GM21825 (cell line): ENCODE measurements around the gene COL6A1.

Experiments used
- ATAC-seq: cut with Tn5 transposase; IDR thresholded peaks from one replicate; pipeline ENCODE4 v1.9.1; 2021; ENCODE audit warnings: mild to moderate bottlenecking, moderate library complexity; ENCODE audit not compliant: unreplicated experiment

COL6A1 gene, protein sequence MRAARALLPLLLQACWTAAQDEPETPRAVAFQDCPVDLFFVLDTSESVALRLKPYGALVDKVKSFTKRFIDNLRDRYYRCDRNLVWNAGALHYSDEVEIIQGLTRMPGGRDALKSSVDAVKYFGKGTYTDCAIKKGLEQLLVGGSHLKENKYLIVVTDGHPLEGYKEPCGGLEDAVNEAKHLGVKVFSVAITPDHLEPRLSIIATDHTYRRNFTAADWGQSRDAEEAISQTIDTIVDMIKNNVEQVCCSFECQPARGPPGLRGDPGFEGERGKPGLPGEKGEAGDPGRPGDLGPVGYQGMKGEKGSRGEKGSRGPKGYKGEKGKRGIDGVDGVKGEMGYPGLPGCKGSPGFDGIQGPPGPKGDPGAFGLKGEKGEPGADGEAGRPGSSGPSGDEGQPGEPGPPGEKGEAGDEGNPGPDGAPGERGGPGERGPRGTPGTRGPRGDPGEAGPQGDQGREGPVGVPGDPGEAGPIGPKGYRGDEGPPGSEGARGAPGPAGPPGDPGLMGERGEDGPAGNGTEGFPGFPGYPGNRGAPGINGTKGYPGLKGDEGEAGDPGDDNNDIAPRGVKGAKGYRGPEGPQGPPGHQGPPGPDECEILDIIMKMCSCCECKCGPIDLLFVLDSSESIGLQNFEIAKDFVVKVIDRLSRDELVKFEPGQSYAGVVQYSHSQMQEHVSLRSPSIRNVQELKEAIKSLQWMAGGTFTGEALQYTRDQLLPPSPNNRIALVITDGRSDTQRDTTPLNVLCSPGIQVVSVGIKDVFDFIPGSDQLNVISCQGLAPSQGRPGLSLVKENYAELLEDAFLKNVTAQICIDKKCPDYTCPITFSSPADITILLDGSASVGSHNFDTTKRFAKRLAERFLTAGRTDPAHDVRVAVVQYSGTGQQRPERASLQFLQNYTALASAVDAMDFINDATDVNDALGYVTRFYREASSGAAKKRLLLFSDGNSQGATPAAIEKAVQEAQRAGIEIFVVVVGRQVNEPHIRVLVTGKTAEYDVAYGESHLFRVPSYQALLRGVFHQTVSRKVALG

DNA sequence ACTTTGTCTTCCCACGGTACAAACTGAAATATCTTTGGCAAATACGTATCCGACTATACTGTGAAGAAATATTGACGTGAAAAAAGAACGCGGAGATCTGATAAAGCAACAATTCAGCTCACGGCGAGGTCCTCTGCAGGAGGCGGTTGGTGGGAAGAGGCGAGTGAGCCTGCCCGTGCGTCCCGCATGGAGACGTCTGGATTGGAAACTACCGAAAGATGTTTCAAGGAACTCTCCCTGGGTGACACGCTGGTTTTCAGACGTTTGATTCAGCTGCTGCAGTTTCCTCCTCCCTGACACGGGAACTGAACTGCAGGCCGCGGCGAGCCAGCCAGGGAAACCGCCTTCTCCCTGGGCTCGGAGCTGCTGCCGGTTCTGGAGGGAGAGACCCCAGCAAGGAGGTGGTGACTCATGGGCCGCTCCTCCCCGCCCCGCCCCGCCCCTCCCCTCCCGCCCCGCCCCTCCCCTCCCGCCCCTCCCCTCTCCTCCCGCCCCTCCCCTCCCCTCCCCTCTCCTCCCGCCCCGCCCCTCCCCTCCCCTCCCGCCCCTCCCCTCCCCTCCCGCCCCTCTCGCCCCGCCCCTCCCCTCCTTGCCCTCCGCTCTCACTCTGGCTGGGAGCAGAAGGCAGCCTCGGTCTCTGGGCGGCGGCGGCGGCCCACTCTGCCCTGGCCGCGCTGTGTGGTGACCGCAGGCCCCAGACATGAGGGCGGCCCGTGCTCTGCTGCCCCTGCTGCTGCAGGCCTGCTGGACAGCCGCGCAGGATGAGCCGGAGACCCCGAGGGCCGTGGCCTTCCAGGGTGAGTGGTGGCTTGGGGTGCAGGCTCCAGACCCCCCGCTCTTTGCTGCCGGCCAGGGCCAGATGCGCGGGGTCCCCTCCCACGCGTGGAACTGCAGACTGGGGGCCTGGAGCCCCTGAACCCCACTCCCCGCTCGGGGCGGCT is at the start of gene COL6A1:
Gene COL6A1 (plus strand): TSS at position 620 of the 941 bp plus-strand sequence. CDS start 81 bp downstream, at position 701.
- no peak for ATAC-seq

DNA sequence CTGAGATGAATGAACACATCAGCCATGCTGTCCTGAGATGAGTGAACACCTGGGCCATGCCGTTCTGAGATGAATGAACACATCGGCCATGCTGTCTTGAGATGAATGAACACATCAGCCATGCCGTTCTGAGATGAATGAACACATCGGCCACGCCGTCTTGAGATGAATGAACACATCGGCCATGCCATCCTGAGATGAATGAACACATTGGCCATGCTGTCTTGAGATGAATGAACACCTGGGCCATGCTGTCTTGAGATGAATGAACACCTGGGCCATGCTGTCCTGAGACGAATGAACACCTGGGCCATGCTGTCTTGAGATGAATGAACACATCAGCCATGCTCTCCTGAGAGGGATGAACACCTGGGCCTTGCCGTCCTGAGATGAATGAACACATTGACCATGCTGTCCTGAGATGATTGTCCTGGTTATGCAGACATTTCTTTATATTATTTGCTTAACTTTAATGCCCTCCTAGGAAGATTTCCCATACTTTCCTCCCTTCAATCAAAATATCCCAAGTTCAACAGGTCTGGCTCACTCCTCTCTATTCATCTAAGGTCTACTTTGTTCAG is 48.6 kb upstream of the COL6A1 start:
- ATAC-seq, result no peak

DNA sequence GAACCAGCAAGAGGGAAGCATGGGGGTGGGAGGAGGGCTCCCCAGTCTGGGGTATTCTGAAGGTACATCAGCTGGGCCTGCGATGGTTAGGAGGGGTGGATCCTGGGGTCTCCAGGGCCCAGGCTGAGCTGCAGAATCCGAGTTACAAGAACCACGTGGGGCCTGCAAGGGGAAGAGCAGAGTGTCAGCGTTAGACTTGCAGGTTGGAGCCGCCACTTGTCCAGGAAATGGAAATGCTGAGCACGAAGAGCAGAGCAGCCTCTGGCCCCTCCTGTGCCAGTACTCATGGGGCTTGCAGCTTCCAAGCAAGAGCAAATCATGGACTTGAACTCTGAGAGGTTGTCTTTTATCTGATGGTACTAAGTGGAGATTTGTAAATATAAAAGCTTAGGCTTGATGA is 47.5 kb upstream of the COL6A1 start:
- no peak for ATAC-seq

DNA sequence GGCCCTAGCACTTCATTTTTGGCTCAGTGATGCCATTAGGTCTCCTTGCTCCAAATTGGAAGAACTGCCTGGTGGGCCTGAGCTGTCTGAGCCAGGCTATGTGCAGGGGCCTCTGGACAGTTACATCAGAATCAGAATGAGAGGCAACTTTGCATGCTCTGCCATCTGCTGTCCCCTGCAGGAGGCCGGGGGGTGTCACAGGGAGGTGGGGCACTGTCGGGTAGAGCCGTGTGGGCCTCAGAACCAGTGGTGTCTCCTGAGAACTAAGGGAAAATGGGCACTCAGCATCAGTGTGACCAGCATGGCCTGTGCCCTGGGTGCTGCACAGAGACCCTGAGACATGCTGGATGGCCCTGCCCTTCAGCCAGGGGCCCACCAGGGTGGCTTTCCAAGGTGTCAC is 47.0 kb upstream of the COL6A1 start:
- no peak for ATAC-seq

DNA sequence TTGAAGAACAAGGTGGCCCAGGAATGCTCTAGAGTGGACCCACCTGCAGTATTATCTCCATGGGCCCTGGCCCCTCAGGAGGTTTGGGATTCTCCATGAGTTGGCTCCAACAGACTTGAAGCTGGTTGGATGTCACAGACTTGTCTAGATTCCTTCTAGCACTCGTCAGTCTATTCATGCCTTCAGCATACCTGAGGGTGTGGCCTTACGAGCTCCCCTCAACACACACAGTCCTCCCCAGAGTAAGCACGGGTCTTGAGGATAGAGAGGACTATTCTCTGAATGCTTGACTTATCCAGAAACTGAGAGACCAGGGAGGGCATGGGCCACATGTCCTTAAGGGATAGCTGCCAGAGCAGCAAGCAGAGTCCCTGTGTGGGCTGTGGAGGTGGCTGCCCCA is 45.9 kb upstream of the COL6A1 start:
- no peak for ATAC-seq

DNA sequence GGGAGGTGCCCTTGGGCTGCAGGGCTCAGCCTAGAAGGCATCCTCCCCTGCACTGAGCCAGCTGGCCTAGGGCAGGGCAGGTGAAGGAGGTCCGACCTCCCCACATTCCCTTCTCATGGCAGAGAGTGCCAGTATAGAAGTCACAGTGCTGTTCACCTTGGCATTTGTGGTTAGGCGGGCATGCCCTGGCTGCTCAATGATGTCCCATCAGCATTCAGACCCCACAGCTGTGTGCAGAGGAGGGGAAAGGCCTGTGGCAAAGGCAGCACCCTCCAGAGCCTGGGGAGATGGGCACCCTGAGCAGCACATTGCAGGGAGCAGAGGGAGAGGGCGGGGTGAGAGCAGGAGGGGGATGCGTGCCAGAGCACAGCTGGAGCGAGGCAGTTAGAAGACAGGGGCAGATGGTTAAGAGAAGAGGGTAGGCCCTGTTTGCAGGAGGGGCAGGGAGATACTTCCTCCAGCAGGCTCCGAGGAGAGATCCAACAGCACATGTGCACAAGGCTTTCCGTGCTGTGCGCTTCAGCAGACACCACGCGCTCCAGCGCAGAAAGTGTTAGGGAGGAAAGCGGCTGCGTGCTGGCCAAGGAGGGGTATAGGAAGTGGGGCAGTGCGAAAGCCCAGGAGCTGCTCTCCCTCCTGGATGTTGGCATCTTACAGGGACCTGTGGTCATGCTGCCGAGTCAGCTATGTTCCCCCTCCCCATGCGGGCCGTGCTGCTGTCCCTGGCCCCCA is 43.7 kb upstream of the COL6A1 start:
- ATAC-seq, result no peak

DNA sequence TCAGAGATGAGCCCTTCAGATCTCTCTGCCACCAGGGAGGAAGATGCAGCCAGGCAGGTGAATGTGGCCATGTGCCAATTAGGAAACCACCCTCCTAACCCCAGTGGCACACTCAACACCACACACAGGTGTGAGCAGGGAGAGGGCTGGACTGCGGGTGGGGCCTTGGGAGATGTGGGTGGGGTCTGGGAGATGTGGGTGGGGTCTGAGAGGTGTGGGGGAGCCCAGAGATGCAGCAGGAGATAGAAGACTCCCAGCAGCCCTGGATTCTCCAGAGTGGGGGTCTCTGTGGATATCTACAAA is 43.2 kb upstream of the COL6A1 start:
- no peak for ATAC-seq

DNA sequence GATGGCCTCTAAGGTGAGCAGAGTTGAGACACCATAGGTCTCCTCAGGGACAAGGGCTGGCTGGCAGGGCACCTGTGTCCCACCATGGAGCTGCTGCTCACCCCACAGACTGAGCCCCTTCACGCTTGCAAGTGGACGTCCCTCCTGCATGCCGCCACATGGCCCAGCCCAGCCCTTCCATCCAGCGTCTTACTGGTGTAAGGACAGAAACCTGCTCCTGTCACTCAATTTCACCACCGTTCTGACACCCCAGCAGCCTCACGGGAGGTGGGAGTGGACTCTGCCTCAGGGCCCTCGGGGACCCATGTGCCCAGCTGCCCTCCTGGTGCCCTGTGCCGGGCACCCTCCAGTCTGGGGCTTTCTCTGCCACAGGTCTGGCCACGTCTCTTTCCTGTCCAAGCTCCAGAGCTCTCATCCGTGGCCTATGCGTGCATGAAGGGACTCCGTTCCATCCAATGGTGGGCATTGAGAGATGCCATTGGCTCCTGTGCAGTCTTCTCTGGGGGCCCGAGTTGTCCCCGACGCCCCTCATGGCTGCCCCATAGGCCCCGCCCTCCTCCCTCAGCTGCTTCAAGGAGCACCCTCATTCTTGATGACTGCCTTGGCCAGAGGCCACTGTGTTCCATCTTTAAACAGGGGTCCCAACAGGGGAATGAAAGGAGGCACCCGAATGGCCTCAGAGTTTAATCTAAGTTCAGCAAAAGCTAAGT is 42.6 kb upstream of the COL6A1 start:
- ATAC-seq, result no peak

DNA sequence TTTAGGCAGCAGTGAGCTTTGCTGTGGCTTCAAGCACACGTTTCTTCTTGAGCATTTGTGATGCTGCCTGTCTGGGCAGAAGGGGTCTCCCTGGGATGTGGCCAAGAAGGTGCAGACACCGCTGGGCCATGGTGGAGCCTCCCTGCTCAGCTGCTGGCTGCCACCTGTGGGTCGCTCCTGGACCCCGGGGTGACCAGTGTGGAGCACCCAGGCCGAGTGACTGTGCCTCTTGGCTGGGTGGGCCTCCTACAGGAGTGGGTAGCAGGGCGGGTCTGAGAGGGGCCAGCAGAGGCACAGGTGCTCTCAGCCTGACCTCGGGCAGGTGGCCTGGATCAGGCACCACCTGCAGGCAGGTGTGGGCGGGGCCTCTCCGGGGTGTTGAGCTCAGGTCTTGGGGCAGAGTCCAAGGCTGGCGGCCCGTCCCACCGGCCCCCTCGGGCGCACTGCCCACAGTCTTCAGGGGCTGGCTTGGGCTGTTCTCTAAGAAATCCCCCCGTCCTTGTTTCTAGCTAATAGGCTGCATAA is 42.0 kb upstream of the COL6A1 start:
- ATAC-seq, result no peak

DNA sequence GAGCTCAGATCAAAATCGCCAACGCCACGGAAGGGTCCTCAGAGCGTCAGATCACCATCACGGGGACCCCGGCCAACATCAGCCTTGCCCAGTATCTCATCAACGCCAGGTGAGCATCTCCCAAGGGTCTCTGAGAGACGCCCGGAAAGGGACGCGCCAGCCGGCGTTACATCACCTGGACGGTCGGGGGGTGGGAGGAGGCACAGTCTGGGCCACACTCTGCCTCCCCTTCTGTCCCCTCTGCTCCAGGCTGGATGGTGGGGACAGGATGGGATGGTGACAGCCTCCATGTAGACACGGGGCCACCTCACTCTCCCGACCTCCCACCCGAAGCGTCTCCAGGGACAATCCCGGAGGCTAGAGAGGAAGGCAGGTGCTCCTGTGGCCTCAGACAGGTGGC is 41.5 kb upstream of the COL6A1 start:
- ATAC-seq, result no peak

DNA sequence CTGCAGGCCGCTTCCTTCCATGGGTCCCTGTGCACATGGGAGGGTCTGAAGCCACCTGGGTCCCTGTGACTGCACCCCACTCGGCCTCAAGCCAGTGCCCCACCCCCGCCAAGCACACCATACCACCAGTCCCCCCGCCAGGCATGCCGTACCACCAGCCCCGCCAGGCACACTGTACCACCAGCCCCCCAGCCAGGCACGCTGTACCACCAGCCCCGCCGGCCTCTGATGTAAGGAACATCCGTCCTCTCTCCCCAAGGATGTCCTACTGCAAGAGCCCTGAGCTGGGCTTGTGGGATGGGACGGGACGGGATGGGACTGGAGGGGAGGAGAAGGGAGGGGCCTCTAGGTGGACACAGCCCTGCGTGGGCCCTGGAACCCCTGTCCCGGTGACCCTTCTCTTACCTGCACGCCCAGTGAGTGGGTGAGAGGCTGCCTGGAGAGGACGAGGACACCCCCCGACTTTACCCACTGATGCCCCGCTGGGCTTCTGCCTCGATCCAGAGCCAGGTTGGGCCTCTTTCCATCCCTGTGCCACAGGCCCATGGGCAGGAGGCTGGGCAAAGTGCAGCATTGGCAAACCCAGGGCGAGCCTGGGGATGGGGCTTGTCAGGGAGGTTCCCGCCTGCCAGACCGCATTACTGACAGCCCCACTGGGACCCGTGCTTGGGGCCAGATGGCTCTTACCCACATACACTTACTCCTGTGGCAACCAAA is 40.8 kb upstream of the COL6A1 start:
- no peak for ATAC-seq

DNA sequence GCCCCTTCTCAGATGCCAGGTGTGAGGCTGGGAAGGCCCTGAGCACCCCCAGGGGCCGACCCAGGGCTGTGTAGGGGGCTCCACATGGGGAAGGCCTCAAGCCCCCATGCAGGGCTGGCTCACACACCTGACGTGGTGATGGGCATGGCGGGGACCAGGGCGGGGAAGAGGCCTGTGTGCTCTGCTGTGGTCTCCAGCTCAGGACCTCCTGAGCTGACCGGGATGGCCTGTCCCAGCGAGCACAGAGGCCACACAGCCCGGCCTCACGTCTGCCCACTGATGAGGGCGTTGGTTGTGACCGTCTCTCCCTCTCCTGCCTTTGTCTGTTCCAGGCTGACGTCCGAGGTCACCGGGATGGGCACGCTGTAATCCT is 40.2 kb upstream of the COL6A1 start:
- ATAC-seq, result no peak

DNA sequence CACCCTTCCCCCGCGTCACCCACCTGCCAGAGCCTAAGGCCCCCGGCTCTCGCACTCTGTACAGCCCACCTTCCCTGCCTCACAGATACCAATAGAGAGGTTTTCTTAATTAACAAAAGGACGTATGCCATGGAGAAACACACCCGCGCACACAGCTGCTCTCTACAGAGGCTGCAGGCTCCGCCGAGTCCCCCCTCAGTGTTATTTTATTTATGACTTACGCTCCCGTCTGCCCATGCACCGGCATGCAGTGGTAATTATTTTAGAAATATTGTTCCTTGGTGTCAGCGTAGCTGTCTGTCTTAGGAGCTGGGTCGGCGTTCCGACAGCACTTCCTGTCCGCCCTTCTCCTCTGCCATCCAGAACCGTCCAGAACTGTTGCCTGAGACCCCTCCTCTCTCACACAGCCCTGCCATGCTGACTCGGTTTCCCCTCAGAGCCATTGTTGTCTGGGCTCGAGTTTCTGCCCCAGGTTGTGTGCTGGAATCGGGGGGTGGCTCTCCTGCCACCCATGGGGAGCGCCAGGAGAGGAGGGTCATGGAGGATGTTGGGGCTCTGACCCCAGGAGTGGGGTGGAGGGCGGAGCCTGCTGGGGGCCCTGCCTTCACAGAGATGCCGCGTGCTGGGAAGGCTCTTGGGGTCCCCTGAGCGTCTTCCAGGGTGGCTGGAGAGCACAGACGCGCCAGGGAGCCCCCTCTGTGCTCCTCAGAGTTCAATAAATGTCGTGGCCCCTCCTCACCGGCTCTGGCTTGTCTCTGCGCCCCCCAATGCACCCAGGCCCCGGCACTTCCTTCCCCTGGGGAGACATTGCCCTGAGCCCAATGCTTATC is 39.6 kb upstream of the COL6A1 start:
- no peak for ATAC-seq

DNA sequence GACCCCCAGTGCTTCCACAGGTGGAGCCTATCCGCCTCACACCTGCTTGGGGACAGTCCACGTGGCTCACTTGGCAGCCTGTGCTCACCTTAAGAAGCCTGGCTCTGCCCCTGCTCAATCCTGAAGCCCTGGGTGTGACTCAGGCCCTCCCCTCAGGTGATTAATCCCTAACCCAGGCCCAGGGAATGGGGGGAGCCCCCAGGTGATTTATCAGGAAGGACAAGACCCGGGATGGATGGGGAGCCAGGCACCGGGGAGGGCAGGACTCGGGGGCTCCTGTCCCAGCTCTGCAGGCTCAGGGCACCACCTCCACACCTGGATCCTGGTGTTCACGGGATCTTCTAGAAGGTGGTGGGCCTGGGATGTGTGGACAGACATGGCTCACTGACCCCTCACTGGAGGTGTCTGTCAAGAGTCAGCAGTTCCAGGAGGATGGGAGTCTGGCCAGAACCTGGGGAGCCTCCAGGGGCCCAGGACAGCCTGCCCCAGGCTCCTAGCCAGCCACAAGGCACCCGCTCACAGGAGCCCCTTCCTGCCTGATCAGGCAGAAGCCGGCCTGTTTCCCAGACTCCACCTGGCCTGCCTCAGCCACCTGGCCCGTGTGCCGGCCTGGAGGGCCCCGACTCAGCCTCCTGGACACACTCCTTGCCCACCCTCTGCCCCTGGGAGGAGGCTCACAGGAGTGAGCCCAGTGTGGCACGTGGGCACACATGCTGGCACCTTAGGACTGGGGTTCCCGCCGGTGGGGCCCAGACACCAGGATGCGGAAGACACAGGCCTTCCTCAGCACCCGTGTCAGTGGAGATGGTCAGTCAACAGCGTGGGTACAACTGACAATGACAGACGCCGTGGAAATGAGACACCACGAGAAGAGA is 38.6 kb upstream of the COL6A1 start:
- ATAC-seq, result no peak

DNA sequence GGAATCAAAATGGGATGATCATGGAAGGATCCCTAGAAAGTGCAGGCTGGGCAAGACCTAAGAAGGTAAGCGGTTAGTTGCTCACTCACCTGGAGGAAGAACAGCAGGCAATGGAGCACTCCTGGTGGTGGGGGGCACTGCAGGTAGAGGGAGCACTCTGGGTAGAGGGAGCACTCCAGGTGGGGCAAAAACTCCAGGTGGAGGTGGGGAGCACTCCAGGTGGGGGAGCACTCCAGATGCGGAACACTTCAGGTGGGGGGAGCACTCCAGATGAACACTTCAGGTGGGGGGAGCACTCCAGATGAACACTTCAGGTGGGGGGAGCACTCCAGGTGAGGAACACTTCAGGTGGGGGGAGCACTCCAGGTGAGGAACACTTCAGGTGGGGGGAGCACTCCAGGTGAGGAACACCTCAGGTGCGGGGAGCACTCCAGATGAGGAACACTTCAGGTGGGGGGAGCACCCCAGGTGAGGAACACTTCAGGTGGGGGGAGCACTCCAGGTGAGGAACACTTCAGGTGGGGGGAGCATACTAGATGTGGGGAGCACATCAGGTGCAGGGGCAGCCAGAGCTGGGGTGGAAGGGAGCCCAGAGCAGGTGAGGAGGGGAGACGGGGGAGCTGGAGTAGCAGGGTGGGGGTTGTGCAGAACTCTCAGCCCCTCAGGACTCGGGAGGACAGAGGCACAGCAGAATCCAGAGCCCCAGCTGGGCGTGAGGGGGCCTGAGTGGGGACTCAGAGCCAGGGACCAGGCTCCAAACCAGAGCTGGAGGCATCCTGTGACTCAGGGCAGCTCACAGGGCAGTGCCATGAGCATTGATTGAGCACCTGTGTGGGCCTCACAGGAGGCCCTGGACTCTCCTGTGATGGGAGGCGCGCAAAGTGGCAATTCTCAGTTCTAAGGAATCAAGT is 37.7 kb upstream of the COL6A1 start:
- ATAC-seq, result no peak
